ENCODE data around the gene VPS4B. TPM values are rescaled to one million over a fixed set of nuclear protein-coding genes. Genes with fewer than 3 reads are reported as not detected.

Gene VPS4B
- polyA plus RNA-seq, 2 of the 4 experiments (the other 2 are of a cell fraction) = 21.8 to 24.2 TPM

GRCh38 chr18:63344263-63344662 is 78.0 kb downstream of the VPS4B start:
- H3K27ac ChIP-seq = no peak overlapping the region
- H3K9me3 ChIP-seq = no peaks in the 10 kb centered on the region
- no peak overlapping the region for H3K4me3 ChIP-seq
- 86% methylated on average over 5 of the region's 5 CpGs for WGBS (ENCODE audit: missing lambda C conversion rate)
- no peak overlapping the region for H3K4me2 ChIP-seq
- H3K4me1 ChIP-seq = no peaks in the 10 kb centered on the region
- CTCF ChIA-PET = interaction anchor here (1.7 to 3.9 kb wide), 2 partner anchors 10 to 94 kb away, joined by 4 to 27 read pairs; no protein-coding TSS in a partner anchor
- no peak for DNase-seq (ENCODE audit: low read depth in 1 of 2, low spot score in 1 of 2)
- ATAC-seq = no peak
- POLR2A ChIA-PET = no interaction called here
- no peak for FAIRE-seq
- no peak for TF ChIP-seq E2F6 (IDR thresholded peaks at IDR 0.05; ENCODE audit: borderline replicate concordance, low read depth)
- no peak for TF ChIP-seq REST (IDR thresholded peaks at IDR 0.05)
- TF ChIP-seq ZC3H11A (IDR thresholded peaks at IDR 0.05) = no peak
- no peak for TF ChIP-seq KDM5A (IDR thresholded peaks at IDR 0.05)
- TF ChIP-seq RAD21 (conservative IDR thresholded peaks at IDR 0.05 in 1 of 2, IDR thresholded peaks at IDR 0.05 in 1 of 2) = no peak
- no peak for TF ChIP-seq KDM1A (IDR thresholded peaks at IDR 0.05; ENCODE audit: low read depth)

GRCh38 chr18:63342206-63342605 is 80.1 kb downstream of the VPS4B start:
- 29% methylated on average over 5 of the region's 5 CpGs for WGBS (ENCODE audit: missing lambda C conversion rate)
- peak; percentile 36 to 64 for DNase-seq (ENCODE audit: low read depth in 1 of 2, low spot score in 1 of 2)
- Histone ChIP-seq H3K4me3 (no peak overlapping the region), H3K4me1 (no peaks in the 10 kb centered on the region), H3K27ac (no peak overlapping the region), H3K4me2 (no peak overlapping the region), H3K9me3 (no peaks in the 10 kb centered on the region)
- TF ChIP-seq SREBF2 (IDR thresholded peaks at IDR 0.05) (no peak), CTCF (IDR thresholded peaks at IDR 0.05) (peak; percentile 47), SMC3 (IDR thresholded peaks at IDR 0.05) (peak; percentile 45; the same call in 1 of the 3 replicates), RAD21 (conservative IDR thresholded peaks at IDR 0.05 in 1 of 2, IDR thresholded peaks at IDR 0.05 in 1 of 2) (peak; percentile 45 to 57)
- ATAC-seq = peak; percentile 88 to 94
- CTCF ChIA-PET = interaction anchor here (0.6 to 3.9 kb wide), 12 partner anchors 11 to 771 kb away, joined by 3 to 27 read pairs (median 4); no protein-coding TSS in a partner anchor
- FAIRE-seq = no peak
- POLR2A ChIA-PET = no interaction called here

- Histone ChIP-seq H3K4me2 (no peak overlapping the region), H3K4me1 (peaks cover 10% of the 10 kb centered on the region), H3K4me3 (no peak overlapping the region), H3K9me3 (no peaks in the 10 kb centered on the region), H3K27ac (no peak overlapping the region)
- peak in 1 of 2 experiments; percentile 51; a peak in 1 of 6 replicates for ATAC-seq
- DNase-seq (ENCODE audit: low read depth in 1 of 2, low spot score in 1 of 2) = peak in 1 of 2 experiments; percentile 30
- ChIA-PET POLR2A (no interaction called here), CTCF (interaction anchor here (0.7 to 1.5 kb wide), 7 partner anchors 13 to 184 kb away, joined by 3 to 5 read pairs (median 3); no protein-coding TSS in a partner anchor)
- FAIRE-seq = no peak
- WGBS (ENCODE audit: missing lambda C conversion rate) = 33% methylated on average over 4 of the region's 4 CpGs
- TF ChIP-seq JUNB (IDR thresholded peaks at IDR 0.05) = no peak
- TF ChIP-seq CHD2 (IDR thresholded peaks at IDR 0.05; ENCODE audit: low read length, partially characterized antibody) = no peak
- TF ChIP-seq RAD21 (conservative IDR thresholded peaks at IDR 0.05 in 1 of 2, IDR thresholded peaks at IDR 0.05 in 1 of 2) = 0 out of 5 replicates have a peak, but pooled peaks of 1 of the 2 experiments have one; percentile 15
- no peak for TF ChIP-seq E2F6 (IDR thresholded peaks at IDR 0.05; ENCODE audit: borderline replicate concordance, low read depth)
- TF ChIP-seq JUN (IDR thresholded peaks at IDR 0.05) = no peak
- no peak for TF ChIP-seq HOXB13 (CRISPR knock-in tag; IDR thresholded peaks at IDR 0.05; ENCODE audit: low read depth)
- TF ChIP-seq REST (IDR thresholded peaks at IDR 0.05) = no peak
- TF ChIP-seq HOXA7 (CRISPR knock-in tag; IDR thresholded peaks at IDR 0.05) = no peak
- TF ChIP-seq CTCF (IDR thresholded peaks at IDR 0.05) = peak; percentile 45; the same call in 2 of the 3 replicates
- no peak for TF ChIP-seq ELK1 (IDR thresholded peaks at IDR 0.05; ENCODE audit: low read depth, low read length)
Observed at GRCh38 chr18:63339920-63340484, 82.3 kb downstream of the VPS4B start.
